Choroid plexus epithelial cell (primary cell): ENCODE results near the gene CCND1.
A peak's percentile ranks its signal among the peaks of the same experiment; 100 is the strongest.

Experiments used
- DNase-seq: peaks from one replicate; pipeline ENCODE4 v3.0.0-alpha.2; 2010; ENCODE audit warnings: low read depth
- H3K4me3 ChIP-seq: 2 replicates; pipeline ENCODE4 v1.5.1; 2011; ENCODE audit warnings: low read depth, mild to moderate bottlenecking, control low read depth, low read length, moderate library complexity
- TF ChIP-seq, protein P1 (sequence below): conservative IDR thresholded peaks from 2 replicates; pipeline ENCODE4 v1.5.1; 2011; ENCODE audit warnings: low read depth, mild to moderate bottlenecking, control low read depth, inconsistent platforms, low read length, moderate library complexity

Gene CCND1

DNA sequence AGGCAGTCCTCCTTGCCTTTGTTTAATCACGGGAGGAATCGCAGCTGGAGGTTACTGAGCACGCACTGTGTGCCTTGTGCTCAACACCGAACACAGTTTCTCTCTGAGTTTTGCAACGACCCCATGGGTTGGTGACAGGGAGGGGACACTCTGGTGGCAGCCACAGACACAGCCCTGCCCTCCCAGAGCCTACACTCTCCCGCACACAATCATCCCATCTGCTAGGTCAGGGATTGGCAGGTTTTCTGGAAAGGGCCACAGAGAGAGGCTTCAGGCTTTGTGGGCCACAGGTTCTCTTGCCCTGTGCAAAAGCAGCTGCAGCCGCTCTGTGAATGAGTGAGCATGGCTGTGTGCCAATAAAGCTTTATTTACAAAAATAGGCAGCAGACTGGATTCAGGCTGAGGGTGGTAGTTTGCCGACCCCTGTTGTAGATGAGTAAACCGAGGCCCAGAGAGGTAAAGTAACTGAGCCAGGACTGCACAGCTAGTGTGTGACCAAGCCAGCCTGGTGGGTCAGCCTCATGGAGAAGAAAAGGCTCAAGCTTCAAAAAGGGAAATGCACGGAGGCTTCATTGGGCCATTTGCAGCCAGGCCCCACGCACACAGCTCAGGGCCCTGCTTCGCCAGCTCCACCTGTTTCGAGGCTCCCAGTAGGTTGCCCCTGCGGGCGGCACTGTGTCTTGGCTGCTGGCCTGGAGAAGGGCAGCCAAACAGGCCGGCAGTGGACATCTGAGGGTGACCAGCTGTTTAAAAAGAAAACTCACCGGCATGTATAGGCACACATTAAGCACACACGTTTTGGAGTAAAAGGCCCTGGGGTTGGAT lies 17.9 kb downstream of the CCND1 start:
- DNase-seq: no peak
- TF ChIP-seq, protein P1, sequence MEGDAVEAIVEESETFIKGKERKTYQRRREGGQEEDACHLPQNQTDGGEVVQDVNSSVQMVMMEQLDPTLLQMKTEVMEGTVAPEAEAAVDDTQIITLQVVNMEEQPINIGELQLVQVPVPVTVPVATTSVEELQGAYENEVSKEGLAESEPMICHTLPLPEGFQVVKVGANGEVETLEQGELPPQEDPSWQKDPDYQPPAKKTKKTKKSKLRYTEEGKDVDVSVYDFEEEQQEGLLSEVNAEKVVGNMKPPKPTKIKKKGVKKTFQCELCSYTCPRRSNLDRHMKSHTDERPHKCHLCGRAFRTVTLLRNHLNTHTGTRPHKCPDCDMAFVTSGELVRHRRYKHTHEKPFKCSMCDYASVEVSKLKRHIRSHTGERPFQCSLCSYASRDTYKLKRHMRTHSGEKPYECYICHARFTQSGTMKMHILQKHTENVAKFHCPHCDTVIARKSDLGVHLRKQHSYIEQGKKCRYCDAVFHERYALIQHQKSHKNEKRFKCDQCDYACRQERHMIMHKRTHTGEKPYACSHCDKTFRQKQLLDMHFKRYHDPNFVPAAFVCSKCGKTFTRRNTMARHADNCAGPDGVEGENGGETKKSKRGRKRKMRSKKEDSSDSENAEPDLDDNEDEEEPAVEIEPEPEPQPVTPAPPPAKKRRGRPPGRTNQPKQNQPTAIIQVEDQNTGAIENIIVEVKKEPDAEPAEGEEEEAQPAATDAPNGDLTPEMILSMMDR: no peak

DNA sequence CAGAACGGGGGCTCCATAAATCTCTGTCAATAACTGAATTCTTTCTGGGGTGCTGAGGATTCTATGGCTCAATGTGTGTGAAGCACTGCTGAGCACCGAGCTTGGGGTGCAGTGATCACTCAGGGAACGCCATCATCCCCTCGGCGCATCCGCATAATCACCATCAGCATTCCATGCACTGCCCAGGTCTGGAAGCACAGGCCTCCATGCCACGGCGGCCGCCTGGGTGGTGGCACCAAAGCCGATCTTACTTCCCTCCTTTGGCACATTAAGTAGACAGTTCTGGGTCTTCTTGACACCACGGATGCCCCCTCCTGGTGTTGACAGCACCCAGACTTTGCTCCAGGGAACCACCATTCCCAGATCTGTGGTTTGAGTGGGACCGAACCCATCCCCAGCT lies 18.6 kb downstream of the CCND1 start:
- DNase-seq: no peak
- no peak overlapping the region for H3K4me3 ChIP-seq
- TF ChIP-seq, protein P1: no peak

More for the DNA sequence above, 17.9 kb downstream of the CCND1 start:
- no peak overlapping the region for H3K4me3 ChIP-seq

DNA sequence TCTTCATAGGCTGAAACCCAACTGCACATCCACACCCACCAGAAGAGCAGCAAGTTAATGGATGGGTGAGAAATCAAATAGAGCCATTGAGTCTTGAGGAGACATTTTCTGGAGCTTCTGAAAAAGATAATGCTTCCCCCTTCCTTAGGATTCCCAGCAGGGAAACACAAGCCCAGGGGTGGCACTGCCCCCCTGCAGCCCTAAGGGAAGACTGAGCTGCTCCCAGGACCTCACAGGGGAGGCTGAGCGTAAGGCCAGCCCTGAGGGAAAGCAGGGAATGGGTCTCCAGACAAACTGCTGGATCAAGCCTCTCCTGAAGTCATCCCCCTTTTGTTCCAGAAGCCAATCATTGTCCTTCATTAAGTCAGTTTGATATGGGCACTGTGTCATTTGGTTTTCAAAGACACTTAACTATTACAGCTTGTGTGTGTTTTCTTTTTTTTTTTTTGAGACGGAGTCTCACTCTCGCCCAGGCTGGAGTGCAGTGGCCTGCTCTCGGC lies 19.1 kb downstream of the CCND1 start:
- DNase-seq: no peak
- TF ChIP-seq, protein P1: no peak
- no peak overlapping the region for H3K4me3 ChIP-seq

DNA sequence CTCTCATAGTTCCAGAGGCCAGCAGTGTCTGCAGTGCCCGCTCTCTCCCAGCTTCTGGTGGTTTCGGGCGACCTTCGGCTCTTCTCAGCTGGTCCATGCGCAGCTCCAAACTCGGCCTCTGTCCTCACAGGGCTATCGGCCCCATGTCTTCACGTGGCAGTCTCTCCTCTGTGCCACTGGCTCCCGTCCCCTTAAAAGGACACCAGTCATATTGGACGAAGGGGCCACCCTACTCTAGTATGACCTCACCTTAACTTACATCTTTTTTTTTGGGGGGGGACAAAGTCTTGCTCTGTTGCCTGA lies 20.4 kb downstream of the CCND1 start:
- TF ChIP-seq, protein P1: no peak
- H3K4me3 ChIP-seq: no peak overlapping the region
- no peak for DNase-seq

DNA sequence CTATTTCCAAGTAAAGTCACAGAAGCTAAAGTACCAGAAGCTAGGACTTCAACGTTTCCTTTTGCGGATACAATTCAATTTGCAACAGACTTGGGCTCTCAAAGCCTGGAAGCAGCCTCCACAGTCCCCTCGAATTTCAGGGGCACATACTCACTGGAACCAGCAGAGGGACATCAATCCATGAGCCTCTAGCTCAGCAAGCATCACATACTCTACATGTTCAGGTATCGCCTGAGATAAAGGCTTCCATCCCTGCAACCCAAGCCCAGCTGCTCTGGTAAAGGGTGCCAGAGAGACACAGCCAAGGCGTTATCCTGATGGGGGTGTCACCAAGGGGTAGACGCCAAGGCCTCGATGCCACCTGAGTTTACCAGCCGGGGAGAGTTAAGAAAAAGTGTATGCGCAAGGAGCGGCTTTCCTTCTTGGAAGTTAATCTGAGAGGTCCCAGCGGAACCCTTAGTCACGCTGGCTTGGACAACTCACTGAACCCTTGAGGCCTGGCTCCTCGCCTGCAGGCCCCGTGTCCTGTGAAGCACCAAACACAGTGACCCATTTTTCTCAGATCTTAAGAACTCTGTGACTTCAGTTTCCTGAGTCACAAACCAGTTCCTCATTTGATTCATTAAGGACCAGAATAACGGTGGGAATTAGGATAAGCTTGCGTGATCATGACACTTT lies 21.2 kb downstream of the CCND1 start:
- no peak for DNase-seq
- no peak overlapping the region for H3K4me3 ChIP-seq
- TF ChIP-seq, protein P1: peak; percentile 51

DNA sequence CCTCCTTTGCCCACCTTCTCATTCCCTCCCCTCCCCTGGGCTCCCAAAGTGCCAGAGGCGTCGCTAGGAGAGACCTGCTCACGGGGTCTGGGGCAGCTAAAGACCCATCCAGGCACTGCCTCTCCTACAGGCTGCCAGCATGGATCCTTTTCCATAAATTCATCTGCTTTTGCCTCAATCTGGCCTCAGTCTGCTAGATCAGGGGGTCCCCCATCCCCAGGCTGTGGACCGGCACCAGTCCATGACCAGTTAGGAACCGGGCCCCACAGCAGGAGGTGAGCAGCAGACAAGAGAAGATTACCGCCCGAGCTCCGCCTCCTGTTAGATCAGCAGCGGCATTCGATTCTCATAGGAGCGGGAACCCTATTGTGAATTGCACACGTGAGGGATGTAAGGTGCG lies 21.9 kb downstream of the CCND1 start:
- H3K4me3 ChIP-seq: no peak overlapping the region
- TF ChIP-seq, protein P1: no peak
- DNase-seq: no peak
